Measurements from ENCODE around the gene SCUBE1.
A peak's percentile ranks its signal among the peaks of the same experiment; 100 is the strongest.

Gene SCUBE1

GRCh38 chr22:43345761-43346301 is 2.7 kb upstream of the SCUBE1 start:
- peaks cover 11 to 20% of the 10 kb centered on the region in 2 donors for H3K4me1 Mint-ChIP-seq (ENCODE audit: low read depth in 2 of 2)
- ATAC-seq (replicated peaks) (peak; percentile 20), DNase-seq (no peak)
- H3K27me3 Mint-ChIP-seq: peaks cover 61 to 89% of the 10 kb centered on the region in 2 donors
- H3K36me3 Mint-ChIP-seq (ENCODE audit: insufficient read depth): peaks cover 6% of the 10 kb centered on the region
- peak overlapping the region in 1 of 2 donors; percentile 17 for H3K27ac Mint-ChIP-seq
- no peaks in the 10 kb centered on the region for H3K9me3 Mint-ChIP-seq
- peak overlapping the region in 1 of 2 donors; percentile 15 for H3K4me3 Mint-ChIP-seq

GRCh38 chr22:43345356-43345755 is 2.2 kb upstream of the SCUBE1 start:
- peaks cover 65 to 90% of the 10 kb centered on the region in 2 donors for H3K27me3 Mint-ChIP-seq

GRCh38 chr22:43344520-43344787 is 1.3 kb upstream of the SCUBE1 start:
- no peak for ATAC-seq (replicated peaks)
- Mint-ChIP-seq H3K27ac (no peak overlapping the region), H3K4me3 (peak overlapping the region; percentile 21 to 56), H3K36me3 (ENCODE audit: insufficient read depth) (peaks cover 3% of the 10 kb centered on the region), H3K4me1 (ENCODE audit: low read depth in 2 of 2) (peaks cover 11 to 20% of the 10 kb centered on the region in 2 donors), H3K9me3 (no peaks in the 10 kb centered on the region), H3K27me3 (peaks cover 60 to 87% of the 10 kb centered on the region in 2 donors)
- no peak for DNase-seq

More at GRCh38 chr22:43345356-43345755, 2.2 kb upstream of the SCUBE1 start:
- H3K9me3 Mint-ChIP-seq: no peaks in the 10 kb centered on the region
- ATAC-seq (replicated peaks): no peak
- DNase-seq: no peak
- H3K4me1 Mint-ChIP-seq (ENCODE audit: low read depth in 2 of 2): peaks cover 11 to 20% of the 10 kb centered on the region in 2 donors
- peaks cover 6% of the 10 kb centered on the region for H3K36me3 Mint-ChIP-seq (ENCODE audit: insufficient read depth)
- H3K4me3 Mint-ChIP-seq: no peak overlapping the region
- H3K27ac Mint-ChIP-seq: no peak overlapping the region

- DNase-seq: no peak
- Mint-ChIP-seq H3K9me3 (no peaks in the 10 kb centered on the region), H3K27me3 (peaks cover 55 to 81% of the 10 kb centered on the region in 2 donors), H3K36me3 (ENCODE audit: insufficient read depth) (peaks cover 3% of the 10 kb centered on the region), H3K27ac (no peak overlapping the region), H3K4me1 (ENCODE audit: low read depth in 2 of 2) (peaks cover 11 to 20% of the 10 kb centered on the region in 2 donors), H3K4me3 (peak overlapping the region in 1 of 2 donors; percentile 21)
- peak; percentile 25 for ATAC-seq (replicated peaks)
These were observed 723 bp upstream of the SCUBE1 start for GRCh38 chr22:43343670-43344519.

GRCh38 chr22:43342347-43343261 is 568 bp downstream of the SCUBE1 start:
- peaks cover under 1% of the 10 kb centered on the region for H3K36me3 Mint-ChIP-seq (ENCODE audit: insufficient read depth)
- peak overlapping the region; percentile 53 to 55 for H3K4me3 Mint-ChIP-seq
- H3K4me1 Mint-ChIP-seq (ENCODE audit: low read depth in 2 of 2): peaks cover 11 to 20% of the 10 kb centered on the region in 2 donors
- no peaks in the 10 kb centered on the region for H3K9me3 Mint-ChIP-seq
- DNase-seq: no peak
- peaks cover 42 to 68% of the 10 kb centered on the region in 2 donors for H3K27me3 Mint-ChIP-seq
- H3K27ac Mint-ChIP-seq: peak overlapping the region in 1 of 2 donors; percentile 8
- ATAC-seq (replicated peaks): no peak

- H3K36me3 Mint-ChIP-seq (ENCODE audit: insufficient read depth): no peaks in the 10 kb centered on the region
- no peak for ATAC-seq (replicated peaks)
- H3K4me3 Mint-ChIP-seq: peak overlapping the region; percentile 49 to 55
- no peak for DNase-seq
- H3K27me3 Mint-ChIP-seq: peaks cover 40 to 58% of the 10 kb centered on the region in 2 donors
- no peaks in the 10 kb centered on the region for H3K9me3 Mint-ChIP-seq
- peaks cover 11 to 17% of the 10 kb centered on the region in 2 donors for H3K4me1 Mint-ChIP-seq (ENCODE audit: low read depth in 2 of 2)
- no peak overlapping the region for H3K27ac Mint-ChIP-seq
These were observed 1.6 kb downstream of the SCUBE1 start for GRCh38 chr22:43341565-43341964.

- Mint-ChIP-seq H3K4me3 (no peak overlapping the region), H3K9me3 (no peaks in the 10 kb centered on the region), H3K27me3 (peaks cover 27 to 32% of the 10 kb centered on the region in 2 donors), H3K4me1 (ENCODE audit: low read depth in 2 of 2) (peaks cover 4 to 6% of the 10 kb centered on the region in 2 donors), H3K36me3 (ENCODE audit: insufficient read depth) (no peaks in the 10 kb centered on the region), H3K27ac (no peak overlapping the region)
- ATAC-seq (replicated peaks): no peak
- no peak for DNase-seq
These were observed 4.3 kb downstream of the SCUBE1 start for GRCh38 chr22:43338766-43339345.

- H3K27me3 Mint-ChIP-seq: peaks cover 27 to 32% of the 10 kb centered on the region in 2 donors
- no peaks in the 10 kb centered on the region for H3K9me3 Mint-ChIP-seq
- H3K4me3 Mint-ChIP-seq: no peak overlapping the region
- H3K27ac Mint-ChIP-seq: no peak overlapping the region
- peaks cover 4 to 6% of the 10 kb centered on the region in 2 donors for H3K4me1 Mint-ChIP-seq (ENCODE audit: low read depth in 2 of 2)
- no peak for DNase-seq
- no peak for ATAC-seq (replicated peaks)
- no peaks in the 10 kb centered on the region for H3K36me3 Mint-ChIP-seq (ENCODE audit: insufficient read depth)
These were observed 5.2 kb downstream of the SCUBE1 start for GRCh38 chr22:43337946-43338345.

- Mint-ChIP-seq H3K36me3 (ENCODE audit: insufficient read depth) (no peaks in the 10 kb centered on the region), H3K4me1 (ENCODE audit: low read depth in 2 of 2) (peaks cover 2 to 4% of the 10 kb centered on the region in 2 donors), H3K4me3 (no peak overlapping the region), H3K27ac (no peak overlapping the region), H3K27me3 (peaks cover 23 to 27% of the 10 kb centered on the region in 2 donors), H3K9me3 (no peaks in the 10 kb centered on the region)
- ATAC-seq (replicated peaks): no peak
- no peak for DNase-seq
These were observed 5.8 kb downstream of the SCUBE1 start for GRCh38 chr22:43337385-43337784.

GRCh38 chr22:43334378-43334777 is 8.8 kb downstream of the SCUBE1 start:
- H3K9me3 Mint-ChIP-seq: no peaks in the 10 kb centered on the region
- no peaks in the 10 kb centered on the region for H3K4me1 Mint-ChIP-seq (ENCODE audit: low read depth in 2 of 2)
- H3K27ac Mint-ChIP-seq: no peak overlapping the region
- no peak overlapping the region for H3K4me3 Mint-ChIP-seq
- H3K36me3 Mint-ChIP-seq (ENCODE audit: insufficient read depth): no peaks in the 10 kb centered on the region
- no peaks in the 10 kb centered on the region for H3K27me3 Mint-ChIP-seq
- DNase-seq (no peak), ATAC-seq (replicated peaks) (no peak)

- Mint-ChIP-seq H3K4me1 (ENCODE audit: low read depth in 2 of 2) (no peaks in the 10 kb centered on the region), H3K27me3 (no peaks in the 10 kb centered on the region), H3K4me3 (no peak overlapping the region), H3K27ac (no peak overlapping the region), H3K36me3 (ENCODE audit: insufficient read depth) (no peaks in the 10 kb centered on the region), H3K9me3 (no peaks in the 10 kb centered on the region)
- DNase-seq (no peak), ATAC-seq (replicated peaks) (no peak)
These were observed 9.2 kb downstream of the SCUBE1 start for GRCh38 chr22:43333978-43334377.

GRCh38 chr22:43333156-43333555 is 10.0 kb downstream of the SCUBE1 start:
- no peak overlapping the region for H3K4me3 Mint-ChIP-seq
- no peaks in the 10 kb centered on the region for H3K36me3 Mint-ChIP-seq (ENCODE audit: insufficient read depth)
- no peak overlapping the region for H3K27ac Mint-ChIP-seq
- no peak for DNase-seq
- H3K27me3 Mint-ChIP-seq: no peaks in the 10 kb centered on the region
- no peaks in the 10 kb centered on the region for H3K4me1 Mint-ChIP-seq (ENCODE audit: low read depth in 2 of 2)
- H3K9me3 Mint-ChIP-seq: no peaks in the 10 kb centered on the region
- ATAC-seq (replicated peaks): no peak

- H3K36me3 Mint-ChIP-seq (ENCODE audit: insufficient read depth): no peaks in the 10 kb centered on the region
- no peak overlapping the region for H3K27ac Mint-ChIP-seq
- ATAC-seq (replicated peaks) (no peak), DNase-seq (no peak)
- no peak overlapping the region for H3K4me3 Mint-ChIP-seq
- no peaks in the 10 kb centered on the region for H3K4me1 Mint-ChIP-seq (ENCODE audit: low read depth in 2 of 2)
- peaks cover 4 to 5% of the 10 kb centered on the region in 2 donors for H3K27me3 Mint-ChIP-seq
- no peaks in the 10 kb centered on the region for H3K9me3 Mint-ChIP-seq
These were observed 11.5 kb downstream of the SCUBE1 start for GRCh38 chr22:43331698-43332097.

Data from effector memory CD8-positive, alpha-beta T cell (primary cell).